ENCODE data around the gene RAD9A. TPM values are rescaled to one million over a fixed set of nuclear protein-coding genes. Genes with fewer than 3 reads are reported as not detected.

RAD9A gene
- total RNA-seq, 1 experiment from 2014 or later, result 55.1 TPM

DNA sequence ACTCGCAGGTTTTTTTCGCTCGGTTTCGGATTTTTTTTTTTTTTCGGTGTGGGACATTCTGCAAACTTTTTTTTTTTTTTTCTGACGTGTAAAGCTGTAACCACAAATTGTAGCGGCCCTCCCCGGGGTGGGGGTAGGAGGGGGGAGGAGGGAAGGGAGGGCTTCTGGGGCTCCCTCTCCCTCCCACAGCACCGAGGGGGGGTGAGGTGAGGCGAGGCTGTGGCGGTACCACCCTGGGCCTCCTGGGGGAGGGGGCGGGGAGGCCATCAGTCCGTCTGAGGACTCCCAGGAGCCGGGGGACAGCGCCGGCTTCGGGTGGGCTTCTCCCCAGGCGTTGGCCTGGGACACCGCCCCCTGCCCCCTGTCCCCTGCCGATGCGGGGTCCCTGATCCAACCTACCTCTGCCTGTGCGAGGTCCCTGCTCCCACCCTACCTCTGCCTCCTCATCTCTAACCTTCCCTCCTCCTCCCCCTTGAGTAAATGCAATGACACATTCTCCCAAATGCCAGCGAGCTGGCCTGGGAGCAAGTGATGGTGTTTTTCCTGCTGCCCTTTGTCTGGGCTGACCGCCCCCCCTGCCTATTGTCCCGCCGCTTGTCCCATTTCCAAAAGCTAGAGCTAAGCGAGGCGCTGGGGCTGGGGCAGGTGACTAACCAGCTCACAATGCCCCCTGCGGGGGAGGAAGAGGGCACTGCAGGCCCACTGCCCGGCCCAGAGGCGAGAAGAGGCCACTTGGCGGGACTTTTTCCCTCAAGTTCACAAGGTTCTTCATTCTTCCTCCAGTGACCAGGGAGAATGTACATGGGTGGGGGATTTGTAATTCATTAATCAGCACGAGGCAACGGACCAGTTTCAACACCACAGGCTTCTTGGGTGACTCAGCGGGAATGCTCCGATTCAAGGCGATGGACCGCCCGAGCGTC is 17.9 kb upstream of the RAD9A start:
- Mint-ChIP-seq H3K4me1 (ENCODE audit: low read depth, unreplicated experiment) (no peaks in the 10 kb centered on the region), H3K4me3 (ENCODE audit: unreplicated experiment) (peak overlapping the region; percentile 95), H3K9me3 (ENCODE audit: unreplicated experiment) (no peaks in the 10 kb centered on the region), H3K27ac (ENCODE audit: unreplicated experiment) (peak overlapping the region; percentile 83), H3K36me3 (ENCODE audit: insufficient read depth, unreplicated experiment) (peaks cover 8% of the 10 kb centered on the region), H3K27me3 (ENCODE audit: insufficient read depth, unreplicated experiment) (no peaks in the 10 kb centered on the region)
- intact Hi-C loops (cut with micrococcal nuclease; ENCODE audit: unreplicated experiment), result loop anchor here (1.0 kb wide), 3 partner anchors 17 to 28 kb away; no protein-coding TSS in a partner anchor
- DNase-seq, result peak; percentile 95
- Histone ChIP-seq H3K4me1 (peaks cover 29% of the 10 kb centered on the region), H3K4me3 (ENCODE audit: low read depth, low read length) (peak overlapping the region; percentile 86), H3K36me3 (ENCODE audit: control insufficient read depth, insufficient read depth, low read length) (no peaks in the 10 kb centered on the region), H3K27me3 (replicated peaks; ENCODE audit: control insufficient read depth, insufficient read depth, low read length) (no peaks in the 10 kb centered on the region), H3K9me3 (no peaks in the 10 kb centered on the region)
- POLR2A ChIA-PET, result interaction anchor here (0.6 to 2.1 kb wide), 19 partner anchors 17 to 1596 kb away, joined by 3 to 31 read pairs (median 5); partner anchors contain the start of genes GRK2, POLD4, PPP1CA and RBM14
- no TSS peak for BruUV-seq (replicated peaks)
- TF ChIP-seq, protein P1, sequence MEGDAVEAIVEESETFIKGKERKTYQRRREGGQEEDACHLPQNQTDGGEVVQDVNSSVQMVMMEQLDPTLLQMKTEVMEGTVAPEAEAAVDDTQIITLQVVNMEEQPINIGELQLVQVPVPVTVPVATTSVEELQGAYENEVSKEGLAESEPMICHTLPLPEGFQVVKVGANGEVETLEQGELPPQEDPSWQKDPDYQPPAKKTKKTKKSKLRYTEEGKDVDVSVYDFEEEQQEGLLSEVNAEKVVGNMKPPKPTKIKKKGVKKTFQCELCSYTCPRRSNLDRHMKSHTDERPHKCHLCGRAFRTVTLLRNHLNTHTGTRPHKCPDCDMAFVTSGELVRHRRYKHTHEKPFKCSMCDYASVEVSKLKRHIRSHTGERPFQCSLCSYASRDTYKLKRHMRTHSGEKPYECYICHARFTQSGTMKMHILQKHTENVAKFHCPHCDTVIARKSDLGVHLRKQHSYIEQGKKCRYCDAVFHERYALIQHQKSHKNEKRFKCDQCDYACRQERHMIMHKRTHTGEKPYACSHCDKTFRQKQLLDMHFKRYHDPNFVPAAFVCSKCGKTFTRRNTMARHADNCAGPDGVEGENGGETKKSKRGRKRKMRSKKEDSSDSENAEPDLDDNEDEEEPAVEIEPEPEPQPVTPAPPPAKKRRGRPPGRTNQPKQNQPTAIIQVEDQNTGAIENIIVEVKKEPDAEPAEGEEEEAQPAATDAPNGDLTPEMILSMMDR (IDR thresholded peaks at IDR 0.05; ENCODE audit: insufficient read depth in 1 of 2, low read depth in 1 of 2, low read length in 1 of 2, severe bottlenecking in 1 of 2, unreplicated experiment in 1 of 2), result peak; percentile 89 to 97
- CTCF ChIA-PET, result interaction anchor here (0.5 to 21.4 kb wide), 25 partner anchors 9 to 1695 kb away, joined by 3 to 775 read pairs (median 6); partner anchors contain the start of genes AIP, KDM2A, POLD4 and PPP1CA

DNA sequence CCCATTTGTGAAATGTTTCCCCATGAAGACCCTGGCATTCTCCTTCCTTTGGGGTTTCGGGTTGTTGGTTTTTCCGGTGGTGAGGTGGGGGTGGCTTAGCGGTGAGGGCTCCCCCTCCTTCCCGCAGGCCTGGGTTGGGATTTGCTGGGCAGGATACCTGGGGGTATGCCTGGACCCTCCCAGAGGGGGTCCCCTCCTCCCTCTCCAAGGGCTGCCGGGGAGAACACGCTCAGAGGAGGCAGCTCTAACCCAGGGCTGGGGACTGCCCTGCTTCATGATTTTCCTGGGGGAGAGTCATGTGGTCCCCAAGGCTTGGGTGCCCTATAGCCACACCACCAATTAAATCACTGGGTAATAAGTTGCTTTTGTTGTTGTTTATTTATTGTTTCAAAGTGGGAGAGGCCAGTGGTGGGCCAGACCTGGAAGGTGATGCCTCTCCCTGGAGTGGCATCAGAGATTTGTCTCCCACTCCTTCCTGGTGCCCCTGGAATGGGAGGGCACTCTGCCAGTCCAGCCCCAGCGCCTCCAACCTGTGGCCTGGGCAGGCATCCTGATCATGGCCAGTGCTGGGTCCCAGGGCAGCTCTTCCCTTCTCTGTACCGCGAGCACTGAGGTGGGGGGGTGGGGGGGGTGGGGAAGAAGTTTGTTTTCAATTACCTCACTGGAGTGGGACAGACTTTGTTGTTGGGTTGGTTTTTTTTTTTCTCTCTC is 17.1 kb upstream of the RAD9A start:
- DNase-seq, result no peak
- Histone ChIP-seq H3K4me3 (ENCODE audit: low read depth, low read length) (peak overlapping the region; percentile 86), H3K36me3 (ENCODE audit: control insufficient read depth, insufficient read depth, low read length) (no peaks in the 10 kb centered on the region), H3K9me3 (no peaks in the 10 kb centered on the region), H3K27me3 (replicated peaks; ENCODE audit: control insufficient read depth, insufficient read depth, low read length) (no peaks in the 10 kb centered on the region), H3K4me1 (peaks cover 38% of the 10 kb centered on the region)
- H3K36me3 Mint-ChIP-seq (ENCODE audit: insufficient read depth, unreplicated experiment), result peaks cover 8% of the 10 kb centered on the region
- ChIA-PET CTCF (interaction anchor here (0.7 to 21.4 kb wide), 14 partner anchors 8 to 177 kb away, joined by 3 to 775 read pairs (median 10); partner anchors contain the start of genes AIP, POLD4, PPP1CA and RAD9A), POLR2A (interaction anchor here (0.6 to 2.1 kb wide), 14 partner anchors 17 to 936 kb away, joined by 3 to 31 read pairs (median 7); partner anchors contain the start of genes GRK2, POLD4, PPP1CA and RAD9A)
- TF ChIP-seq, protein P1 (IDR thresholded peaks at IDR 0.05; ENCODE audit: insufficient read depth in 1 of 2, low read depth in 1 of 2, low read length in 1 of 2, severe bottlenecking in 1 of 2, unreplicated experiment in 1 of 2), result no peak
- intact Hi-C loops (cut with micrococcal nuclease; ENCODE audit: unreplicated experiment), result loop anchor here (1.0 kb wide), 3 partner anchors 17 to 28 kb away; no protein-coding TSS in a partner anchor
- TSS peak; percentile 82 for BruUV-seq (replicated peaks)
- peak overlapping the region; percentile 95 for H3K4me3 Mint-ChIP-seq (ENCODE audit: unreplicated experiment)
- no peaks in the 10 kb centered on the region for H3K4me1 Mint-ChIP-seq (ENCODE audit: low read depth, unreplicated experiment)
- no peaks in the 10 kb centered on the region for H3K27me3 Mint-ChIP-seq (ENCODE audit: insufficient read depth, unreplicated experiment)
- H3K27ac Mint-ChIP-seq (ENCODE audit: unreplicated experiment), result peak overlapping the region; percentile 83
- H3K9me3 Mint-ChIP-seq (ENCODE audit: unreplicated experiment), result no peaks in the 10 kb centered on the region

Measured in Caco-2 (cell line).